HepG2 (cell line): Measurements from ENCODE around the gene DHX58.

ENCODE experiments used
- ARNT2 ChIP-seq: sonication (generic); formaldehyde crosslinking; IDR thresholded peaks from 2 replicates; pipeline ENCODE4 v1.8.0; 2022; ENCODE audit warnings: mild to moderate bottlenecking, low read depth, missing genetic modification reagents, moderate library complexity
- BRD4 ChIP-seq: sonication (generic); formaldehyde crosslinking; IDR thresholded peaks from 2 replicates; pipeline ENCODE4 v1.4.0; 2020; ENCODE audit warnings: missing genetic modification reagents
- FLYWCH1 ChIP-seq: sonication (generic); formaldehyde crosslinking; IDR thresholded peaks from 2 replicates; pipeline ENCODE4 v1.8.1; 2023; ENCODE audit warnings: mild to moderate bottlenecking, missing genetic modification reagents
- MTA3 ChIP-seq: sonication (generic); formaldehyde crosslinking; IDR thresholded peaks from 2 replicates; pipeline ENCODE4 v1.4.0; 2020; ENCODE audit warnings: missing genetic modification reagents
- YY1 ChIP-seq: IDR thresholded peaks from 2 replicates; pipeline ENCODE4 v1.6.1; 2011; ENCODE audit warnings: low read length, low read depth, moderate library complexity, mild to moderate bottlenecking; ENCODE audit not compliant: insufficient read depth, insufficient replicate concordance
- ZNF777 ChIP-seq: sonication (generic); formaldehyde crosslinking; IDR thresholded peaks from 2 replicates; pipeline ENCODE4 v1.4.0; 2020; ENCODE audit warnings: missing genetic modification reagents

DNA sequence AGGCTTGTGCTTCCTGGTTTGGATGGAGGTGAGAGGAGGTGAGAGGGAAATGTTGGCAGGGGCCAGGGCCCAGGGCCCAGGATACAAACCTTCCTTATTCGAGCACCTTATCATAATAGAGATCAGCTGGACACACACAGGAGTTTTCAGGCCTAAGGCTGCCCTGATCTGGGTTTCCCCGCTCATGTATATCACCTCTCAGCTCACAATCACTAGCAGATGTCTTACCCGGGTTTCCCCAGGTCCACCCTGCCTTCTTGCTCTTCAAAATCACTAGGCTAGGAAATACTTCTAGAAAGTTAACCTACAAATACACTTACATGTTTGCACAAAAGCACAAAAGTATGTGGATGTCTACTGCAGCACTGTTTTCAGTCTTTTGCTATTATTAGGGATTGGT is 14.3 kb upstream of the DHX58 start:
- no peak for TF ChIP-seq ZNF777 (CRISPR knock-in tag)
- TF ChIP-seq MTA3 (CRISPR knock-in tag), result no peak
- no peak for TF ChIP-seq ARNT2 (CRISPR knock-in tag)
- no peak for TF ChIP-seq YY1
- TF ChIP-seq BRD4, result no peak
- TF ChIP-seq FLYWCH1 (CRISPR knock-in tag), result no peak
